ENCODE data around the gene ADGRL1. TPM values are rescaled to one million over a fixed set of nuclear protein-coding genes. Genes with fewer than 3 reads are reported as not detected.

The ADGRL1 gene
- total and polyA plus RNA-seq, 10 of the 15 experiments (the other 5 are each of a cell fraction or from before 2014, with no cell fraction given) = 0.05 to 4.8 (median 0.71) TPM

DNA sequence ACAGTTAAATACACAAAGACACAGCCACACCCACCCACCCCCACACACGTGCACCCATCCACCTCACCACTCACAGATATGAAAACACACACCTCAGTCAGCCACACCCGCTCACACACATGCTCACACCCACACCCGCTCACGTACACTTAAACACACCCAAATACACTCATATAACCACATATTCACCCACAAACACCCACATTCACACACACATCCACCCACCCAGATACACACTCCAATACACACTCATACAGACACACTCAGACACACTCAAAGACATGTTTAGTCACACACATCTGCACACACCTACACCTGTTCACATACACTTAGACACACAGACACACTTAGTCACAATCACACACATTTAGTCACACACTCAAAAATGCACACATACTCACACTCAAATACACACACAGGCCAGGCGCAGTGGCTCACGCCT, 30.6 kb downstream of the ADGRL1 start:
- Histone ChIP-seq H3K9me3 (replicated peaks; ENCODE audit: control insufficient read depth, insufficient read depth, low read length) (no peaks in the 10 kb centered on the region), H3K4me3 (no peak overlapping the region), H2AFZ (ENCODE audit: control insufficient read depth, low read depth, low read length) (no peak overlapping the region), H3K27me3 (replicated peaks in 1 of 2; ENCODE audit: control insufficient read depth in 2 of 2, insufficient read depth in 2 of 2, low read length in 1 of 2) (no peaks in the 10 kb centered on the region), H3K4me1 (ENCODE audit: control insufficient read depth, insufficient read depth, low read length) (peaks cover 8% of the 10 kb centered on the region; the same call in 1 of the 2 replicates), H3K79me2 (ENCODE audit: control insufficient read depth, insufficient read depth, low read length) (no peaks in the 10 kb centered on the region), H4K20me1 (ENCODE audit: control insufficient read depth, insufficient read depth) (no peaks in the 10 kb centered on the region), H3K4me2 (ENCODE audit: control insufficient read depth, insufficient read depth) (no peak overlapping the region), H3K36me3 (ENCODE audit: control insufficient read depth in 2 of 2, insufficient read depth in 2 of 2, low read length in 1 of 2) (no peaks in the 10 kb centered on the region), H3K9ac (ENCODE audit: control insufficient read depth, insufficient read depth, low read length) (no peak overlapping the region), H3K27ac (ENCODE audit: control insufficient read depth, insufficient read depth) (no peak overlapping the region)
- in situ Hi-C loops (cut with MboI) (no loop called here), intact Hi-C loops (cut with micrococcal nuclease; ENCODE audit: unreplicated experiment) (no loop called here)
- ChIA-PET POLR2A (no interaction called here), RAD21 (ENCODE audit: unreplicated experiment) (interaction anchor here (0.7 kb wide), 1 partner anchor 17 kb away, joined by 3 read pairs; no protein-coding TSS in a partner anchor), CTCF (no interaction called here), SMC1A (ENCODE audit: uncharacterized antibody, unreplicated experiment) (no interaction called here)
- TF ChIP-seq TCF3 (IDR thresholded peaks at IDR 0.05; ENCODE audit: borderline replicate concordance, insufficient read depth, low read depth, low read length) (0 out of 2 replicates have a peak, but pooled peaks have one; percentile 19), NFIC (IDR thresholded peaks at IDR 0.05; ENCODE audit: low read depth, low read length) (no peak), KLF5 (IDR thresholded peaks at IDR 0.05; ENCODE audit: partially characterized antibody) (no peak)
- TF ChIP-seq, protein P1, sequence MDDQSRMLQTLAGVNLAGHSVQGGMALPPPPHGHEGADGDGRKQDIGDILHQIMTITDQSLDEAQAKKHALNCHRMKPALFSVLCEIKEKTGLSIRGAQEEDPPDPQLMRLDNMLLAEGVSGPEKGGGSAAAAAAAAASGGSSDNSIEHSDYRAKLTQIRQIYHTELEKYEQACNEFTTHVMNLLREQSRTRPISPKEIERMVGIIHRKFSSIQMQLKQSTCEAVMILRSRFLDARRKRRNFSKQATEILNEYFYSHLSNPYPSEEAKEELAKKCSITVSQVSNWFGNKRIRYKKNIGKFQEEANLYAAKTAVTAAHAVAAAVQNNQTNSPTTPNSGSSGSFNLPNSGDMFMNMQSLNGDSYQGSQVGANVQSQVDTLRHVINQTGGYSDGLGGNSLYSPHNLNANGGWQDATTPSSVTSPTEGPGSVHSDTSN (IDR thresholded peaks at IDR 0.05; ENCODE audit: insufficient replicate concordance, low read depth, low read length) = peak; percentile 46
- TF ChIP-seq, protein P2, sequence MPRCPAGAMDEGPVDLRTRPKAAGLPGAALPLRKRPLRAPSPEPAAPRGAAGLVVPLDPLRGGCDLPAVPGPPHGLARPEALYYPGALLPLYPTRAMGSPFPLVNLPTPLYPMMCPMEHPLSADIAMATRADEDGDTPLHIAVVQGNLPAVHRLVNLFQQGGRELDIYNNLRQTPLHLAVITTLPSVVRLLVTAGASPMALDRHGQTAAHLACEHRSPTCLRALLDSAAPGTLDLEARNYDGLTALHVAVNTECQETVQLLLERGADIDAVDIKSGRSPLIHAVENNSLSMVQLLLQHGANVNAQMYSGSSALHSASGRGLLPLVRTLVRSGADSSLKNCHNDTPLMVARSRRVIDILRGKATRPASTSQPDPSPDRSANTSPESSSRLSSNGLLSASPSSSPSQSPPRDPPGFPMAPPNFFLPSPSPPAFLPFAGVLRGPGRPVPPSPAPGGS (IDR thresholded peaks at IDR 0.05; ENCODE audit: borderline replicate concordance, insufficient read depth, low read depth, low read length, poor library complexity, severe bottlenecking) = peak; percentile 93
- FAIRE-seq = no peak
- WGBS (ENCODE audit: insufficient coverage, insufficient replicate concordance, low lambda C conversion rate, missing lambda C conversion rate) = 72% methylated on average over 6 of the region's 6 CpGs
- no TSS peak for BruUV-seq (replicated peaks)
- no peak for ATAC-seq
- no peak for DNase-seq (ENCODE audit: low read depth, low spot score)

Data from GM12878 (cell line).